ENCODE data around the gene PUS1. TPM values are rescaled to one million over a fixed set of nuclear protein-coding genes. Genes with fewer than 3 reads are reported as not detected.
A peak's percentile ranks its signal among the peaks of the same experiment; 100 is the strongest.
"Not testable (repeated sequence)": the region's sequence is repeated elsewhere in the genome, so short reads cannot be mapped to it uniquely, and the experiment has no call there.

The PUS1 gene
- total and polyA plus RNA-seq, 4 donors: 6.8 to 35.6 (median 29.8) TPM

- H3K4me3 ChIP-seq: no peak overlapping the region
- no peak for TF ChIP-seq CTCF (IDR thresholded peaks at IDR 0.05; ENCODE audit: control extremely low read depth, extremely low read depth)
- H3K4me1 ChIP-seq (ENCODE audit: control insufficient read depth in 5 of 5, insufficient read depth in 5 of 5, low read length in 5 of 5): no peaks in the 10 kb centered on the region
- H3K36me3 ChIP-seq (ENCODE audit: control insufficient read depth in 4 of 4, insufficient read depth in 4 of 4, low read length in 4 of 4): peaks cover 9 to 50% (median 34%) of the 10 kb centered on the region in 4 donors
- WGBS, 2 donors: 43 to 70% methylated on average over 3 of the region's 3 CpGs
- DNase-seq (no peak), ATAC-seq (ENCODE audit: insufficient read depth, low FRiP score) (no peak)
- no peak overlapping the region for H3K9ac ChIP-seq (ENCODE audit: insufficient read depth in 1 of 2, low read length in 2 of 2)
- no peak overlapping the region for H3K27ac ChIP-seq (ENCODE audit: low read depth in 1 of 2, low read length in 1 of 2)
- no peaks in the 10 kb centered on the region for H3K9me3 ChIP-seq (ENCODE audit: control insufficient read depth in 4 of 4, insufficient read depth in 3 of 4, low read length in 3 of 4)
- H3K27me3 ChIP-seq (ENCODE audit: control insufficient read depth in 3 of 3, insufficient read depth in 3 of 3, low read length in 2 of 3): no peaks in the 10 kb centered on the region
Measured at GRCh38 chr12:131984334-131984733, 55.3 kb downstream of the PUS1 start.

- ATAC-seq (ENCODE audit: insufficient read depth, low FRiP score): not testable (repeated sequence)
- 36 to 79% methylated on average over 11 of the region's 11 CpGs for WGBS, 2 donors
Measured at GRCh38 chr12:131985510-131985875, 56.4 kb downstream of the PUS1 start.

GRCh38 chr12:131986361-131986760 is 57.3 kb downstream of the PUS1 start:
- 97 to 98% methylated on average over 17 of the region's 17 CpGs for WGBS, 2 donors
- H3K27me3 ChIP-seq (ENCODE audit: control insufficient read depth in 3 of 3, insufficient read depth in 3 of 3, low read length in 2 of 3): no peaks in the 10 kb centered on the region
- no peaks in the 10 kb centered on the region for H3K4me1 ChIP-seq (ENCODE audit: control insufficient read depth in 5 of 5, insufficient read depth in 5 of 5, low read length in 5 of 5)
- H3K36me3 ChIP-seq (ENCODE audit: control insufficient read depth in 4 of 4, insufficient read depth in 4 of 4, low read length in 4 of 4): peaks cover 21 to 50% (median 35%) of the 10 kb centered on the region in 4 donors
- no peaks in the 10 kb centered on the region for H3K9me3 ChIP-seq (ENCODE audit: control insufficient read depth in 4 of 4, insufficient read depth in 3 of 4, low read length in 3 of 4)
- no peak for TF ChIP-seq CTCF (IDR thresholded peaks at IDR 0.05; ENCODE audit: control extremely low read depth, extremely low read depth)
- H3K27ac ChIP-seq (ENCODE audit: low read depth in 1 of 2, low read length in 1 of 2): no peak overlapping the region
- ATAC-seq (ENCODE audit: insufficient read depth, low FRiP score) (no peak), DNase-seq (no peak)
- no peak overlapping the region for H3K9ac ChIP-seq (ENCODE audit: insufficient read depth in 1 of 2, low read length in 2 of 2)
- H3K4me3 ChIP-seq: no peak overlapping the region

More at GRCh38 chr12:131985510-131985875, 56.4 kb downstream of the PUS1 start:
- DNase-seq; H3K9ac ChIP-seq (ENCODE audit: insufficient read depth in 1 of 2, low read length in 2 of 2); H3K4me3 ChIP-seq; H3K9me3 ChIP-seq (ENCODE audit: control insufficient read depth in 4 of 4, insufficient read depth in 3 of 4, low read length in 3 of 4); H3K27me3 ChIP-seq (ENCODE audit: control insufficient read depth in 3 of 3, insufficient read depth in 3 of 3, low read length in 2 of 3); H3K4me1 ChIP-seq (ENCODE audit: control insufficient read depth in 5 of 5, insufficient read depth in 5 of 5, low read length in 5 of 5): not testable (repeated sequence)
- Histone ChIP-seq H3K36me3 (ENCODE audit: control insufficient read depth in 4 of 4, insufficient read depth in 4 of 4, low read length in 4 of 4) (peaks cover 15 to 49% (median 33%) of the 10 kb centered on the region in 4 donors), H3K27ac (ENCODE audit: low read depth in 1 of 2, low read length in 1 of 2) (peak overlapping the region in 1 of 2 donors; percentile 29)

- 83 to 86% methylated on average over 5 of the region's 5 CpGs for WGBS, 2 donors
Measured at GRCh38 chr12:131986910-131987309, 57.8 kb downstream of the PUS1 start.

More at GRCh38 chr12:131986910-131987309, 57.8 kb downstream of the PUS1 start:
- no peaks in the 10 kb centered on the region for H3K27me3 ChIP-seq (ENCODE audit: control insufficient read depth in 3 of 3, insufficient read depth in 3 of 3, low read length in 2 of 3)
- no peak for ATAC-seq (ENCODE audit: insufficient read depth, low FRiP score)
- no peaks in the 10 kb centered on the region for H3K4me1 ChIP-seq (ENCODE audit: control insufficient read depth in 5 of 5, insufficient read depth in 5 of 5, low read length in 5 of 5)
- H3K9me3 ChIP-seq (ENCODE audit: control insufficient read depth in 4 of 4, insufficient read depth in 3 of 4, low read length in 3 of 4): no peaks in the 10 kb centered on the region
- H3K9ac ChIP-seq (ENCODE audit: insufficient read depth in 1 of 2, low read length in 2 of 2): no peak overlapping the region
- H3K27ac ChIP-seq (ENCODE audit: low read depth in 1 of 2, low read length in 1 of 2): no peak overlapping the region
- no peak for DNase-seq
- no peak overlapping the region for H3K4me3 ChIP-seq
- peaks cover 21 to 46% (median 34%) of the 10 kb centered on the region in 4 donors for H3K36me3 ChIP-seq (ENCODE audit: control insufficient read depth in 4 of 4, insufficient read depth in 4 of 4, low read length in 4 of 4)
- no peak for TF ChIP-seq CTCF (IDR thresholded peaks at IDR 0.05; ENCODE audit: control extremely low read depth, extremely low read depth)
